Stimulated activated CD8-positive, alpha-beta memory T cell treated with anti-CD3 and anti-CD28 coated beads, Interleukin-15, amount 100 ng/mL, for 24 hours (primary cell): ENCODE data around the gene PLCL2.

ENCODE experiments used
- DNase-seq: peaks from one replicate; pipeline ENCODE4 v3.0.0-alpha.2; 2020; ENCODE audit warnings: low read depth

The PLCL2 gene

DNA sequence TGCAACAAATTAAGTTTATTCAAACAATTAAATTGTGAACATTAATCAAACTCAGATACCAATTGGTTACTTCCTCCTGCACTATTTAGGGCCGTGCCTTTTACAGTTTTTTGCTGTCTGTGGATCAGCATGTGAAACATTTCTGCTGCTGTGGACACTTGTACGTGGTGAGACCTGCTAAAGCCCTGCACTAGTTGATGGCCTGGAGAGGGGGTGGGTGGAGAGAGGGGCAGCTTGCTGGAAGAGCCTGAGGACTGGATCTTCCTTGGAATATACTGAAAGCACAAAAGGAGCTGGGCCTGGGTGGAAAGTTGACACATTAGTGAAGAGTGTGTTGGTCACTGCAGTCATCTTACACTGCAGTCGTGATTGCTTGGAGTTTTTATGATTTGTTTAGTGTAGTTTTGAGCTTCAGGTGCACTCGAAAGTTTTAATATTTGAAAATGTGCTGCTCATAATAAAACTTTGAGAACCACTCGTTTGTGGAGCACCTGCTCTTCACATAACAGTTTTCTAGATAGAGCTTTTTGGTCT, 11.4 kb downstream of the PLCL2 start:
- no peak for DNase-seq

DNA sequence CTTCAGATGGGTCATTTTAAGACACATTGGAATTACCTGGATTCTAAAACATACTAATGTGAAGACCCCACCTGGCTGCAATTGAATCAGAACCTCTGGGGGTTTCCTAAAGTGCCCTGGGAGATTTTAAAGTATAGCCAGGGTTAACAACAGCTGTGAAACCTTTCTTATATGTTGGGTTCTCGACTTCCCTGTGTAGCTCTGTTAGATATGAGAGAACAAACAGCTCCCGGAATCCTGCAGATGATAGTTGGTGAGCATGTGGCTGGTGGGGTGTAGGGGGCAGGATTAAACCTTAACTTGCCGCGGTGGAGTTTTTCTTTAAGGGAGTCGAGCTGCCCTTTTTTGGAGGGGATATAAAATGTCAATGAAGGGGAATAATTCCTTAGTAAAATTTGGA, 12.1 kb downstream of the PLCL2 start:
- DNase-seq = no peak

DNA sequence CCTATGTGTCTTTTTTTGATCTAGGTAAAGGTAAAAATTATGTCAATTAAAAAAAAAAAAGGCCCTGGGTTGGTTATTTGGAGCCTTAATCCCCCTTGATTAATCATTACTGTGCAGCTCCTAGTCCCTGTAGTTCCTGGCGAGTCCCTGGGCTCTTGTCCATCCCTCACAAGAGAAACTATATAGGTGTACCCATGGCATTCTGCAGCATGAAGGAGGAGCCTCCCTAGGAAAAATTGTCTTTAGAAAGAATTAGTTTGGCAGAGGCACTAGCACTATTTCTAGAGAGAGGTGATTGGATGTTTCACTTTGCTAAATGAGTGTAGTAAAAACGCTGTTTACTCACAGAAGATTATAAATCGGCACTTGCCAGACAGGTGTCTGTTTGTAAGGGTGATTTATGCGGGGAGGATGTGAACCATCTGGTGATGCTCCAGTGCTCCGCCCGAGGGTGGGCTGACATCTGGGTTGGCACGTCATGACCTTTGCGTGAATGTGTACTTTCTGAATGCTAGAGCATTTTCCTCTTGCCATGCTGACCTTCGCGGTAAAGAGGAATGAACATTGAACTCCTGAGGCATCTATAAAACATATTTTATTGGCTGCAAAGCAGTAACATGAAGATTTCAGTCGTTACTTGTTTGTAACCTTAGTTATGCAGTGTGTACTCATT, 12.6 kb downstream of the PLCL2 start:
- no peak for DNase-seq

DNA sequence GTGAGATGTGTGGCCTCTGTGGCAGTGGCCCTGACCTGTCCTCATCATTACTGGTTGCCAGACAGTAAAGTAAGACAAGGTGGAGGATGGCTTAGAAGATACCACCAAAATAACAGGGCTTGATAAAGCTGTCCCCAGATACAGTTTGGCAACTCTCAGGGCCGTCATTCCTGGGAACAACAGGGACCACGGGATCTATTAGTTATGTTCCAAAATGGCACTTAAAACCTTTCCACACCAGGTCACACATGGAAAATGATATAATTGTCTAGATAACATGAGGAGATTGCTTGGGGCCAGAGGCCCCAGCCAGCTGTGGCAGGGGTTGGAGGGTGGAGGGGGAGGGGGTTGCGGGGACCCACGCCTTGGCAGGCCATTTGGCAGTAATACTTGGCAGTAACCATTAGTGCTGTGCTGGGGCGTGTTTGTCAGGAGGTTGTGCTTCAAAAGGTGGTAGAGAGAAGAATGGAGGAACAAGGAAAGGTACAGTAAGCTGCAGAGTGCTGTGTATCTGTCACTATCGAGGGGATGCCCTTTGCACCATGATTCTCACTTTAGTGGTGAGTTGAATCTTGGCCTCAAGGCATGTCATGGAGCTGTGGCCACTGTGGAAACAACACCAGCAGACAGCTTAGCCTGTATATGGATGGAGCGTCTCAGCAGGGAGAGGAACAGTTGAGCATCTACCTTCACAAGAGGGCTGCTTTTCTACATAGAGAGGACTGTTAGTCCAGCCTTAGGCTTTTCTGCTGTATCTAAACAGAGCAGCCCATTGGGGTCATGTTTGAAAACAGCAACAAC, 14.0 kb downstream of the PLCL2 start:
- no peak for DNase-seq

DNA sequence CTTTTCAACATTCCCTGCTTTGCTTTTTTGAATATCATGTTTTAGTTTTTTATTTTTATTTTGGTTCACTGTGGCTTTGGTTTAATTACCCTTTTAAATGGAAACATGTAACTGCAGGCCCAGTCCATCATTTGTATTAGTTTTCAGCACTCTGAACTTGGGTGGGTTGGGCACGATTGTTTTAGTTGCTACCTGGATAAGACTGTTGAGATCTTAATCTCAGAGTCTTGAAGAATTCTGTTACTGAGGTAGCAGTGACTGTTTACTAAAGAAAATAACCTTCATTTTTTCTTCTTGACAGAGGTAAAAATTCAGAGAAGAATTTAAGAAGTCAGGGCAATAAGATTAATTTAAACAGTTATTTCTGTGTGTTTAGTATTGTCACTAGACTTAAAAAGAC, 15.2 kb downstream of the PLCL2 start:
- DNase-seq = no peak

DNA sequence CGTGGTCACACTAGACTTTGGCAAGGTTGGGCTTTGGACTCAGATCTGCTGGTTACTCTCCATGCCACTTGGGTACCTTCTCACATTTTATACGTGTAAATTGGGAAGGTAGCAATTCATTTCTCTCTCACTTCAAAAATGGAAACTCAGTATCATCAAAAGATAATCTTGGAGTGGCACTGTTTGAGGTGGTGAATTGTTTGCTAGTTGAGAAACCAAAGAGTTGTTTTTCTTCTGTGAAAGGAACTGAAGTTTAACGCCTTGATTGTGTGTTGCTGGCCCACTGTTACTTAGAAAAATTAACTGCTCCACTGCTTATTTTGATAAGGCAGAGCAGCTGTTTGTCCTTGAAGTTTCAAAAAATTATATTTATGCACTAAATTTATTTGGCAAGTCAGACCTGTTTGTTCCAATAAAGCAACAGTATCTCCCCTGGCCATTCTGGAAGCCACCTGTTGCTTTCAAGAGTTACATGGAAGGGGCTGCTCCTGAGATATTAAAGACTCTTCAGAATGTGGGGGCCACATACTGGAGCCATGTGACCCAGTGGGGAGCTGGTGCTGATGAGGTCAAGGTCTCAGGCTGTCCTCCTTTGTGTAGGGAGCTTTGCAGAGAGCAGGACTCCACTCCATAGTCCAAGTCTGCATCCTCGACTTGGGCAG, 16.2 kb downstream of the PLCL2 start:
- DNase-seq = no peak

DNA sequence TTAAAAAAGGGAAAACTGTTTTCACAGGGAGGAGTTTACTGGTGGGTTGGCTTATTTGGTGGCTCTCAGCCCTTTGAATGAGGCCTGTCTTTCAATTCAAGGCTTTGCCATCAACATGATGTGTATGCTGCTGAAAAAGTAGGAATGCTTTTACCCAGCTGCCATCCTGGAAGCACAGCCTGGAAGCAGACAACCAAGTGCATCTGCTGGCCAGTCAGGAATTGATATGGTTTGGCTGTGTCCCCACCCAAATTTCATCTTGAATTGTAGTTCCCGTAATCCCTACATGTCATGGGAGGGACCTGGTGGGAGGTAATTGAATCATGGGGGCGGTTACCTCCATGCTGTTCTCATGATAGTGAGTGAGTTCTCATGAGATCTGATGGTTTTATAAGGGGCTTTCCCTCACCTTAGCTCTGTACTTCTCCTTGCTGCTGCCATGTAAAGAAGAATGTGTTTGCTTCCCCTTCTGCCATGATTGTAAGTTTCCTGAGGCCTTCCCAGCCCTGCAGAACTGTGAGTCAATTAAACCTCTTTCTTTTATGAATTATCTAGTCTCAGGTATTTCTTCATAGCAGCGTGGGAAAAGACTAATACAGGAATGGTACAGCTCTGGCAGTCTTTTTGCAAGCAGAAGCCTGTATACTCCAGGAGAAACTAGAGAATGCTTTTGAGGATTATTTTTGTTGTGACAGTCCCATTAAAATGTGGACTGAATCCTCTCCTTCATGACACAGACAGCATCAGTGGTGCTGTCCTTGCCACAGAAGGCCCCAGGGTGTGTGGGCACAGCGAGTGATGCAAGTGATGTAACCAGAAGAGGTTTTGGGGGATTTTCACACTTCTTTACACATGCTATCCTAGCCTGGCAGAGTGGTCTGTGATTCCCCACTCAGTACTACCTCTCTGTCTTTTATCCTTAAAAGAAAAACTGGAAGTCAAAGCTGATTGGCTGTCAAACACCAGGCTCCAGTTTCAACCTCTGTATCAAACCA, 20.0 kb downstream of the PLCL2 start:
- no peak for DNase-seq

DNA sequence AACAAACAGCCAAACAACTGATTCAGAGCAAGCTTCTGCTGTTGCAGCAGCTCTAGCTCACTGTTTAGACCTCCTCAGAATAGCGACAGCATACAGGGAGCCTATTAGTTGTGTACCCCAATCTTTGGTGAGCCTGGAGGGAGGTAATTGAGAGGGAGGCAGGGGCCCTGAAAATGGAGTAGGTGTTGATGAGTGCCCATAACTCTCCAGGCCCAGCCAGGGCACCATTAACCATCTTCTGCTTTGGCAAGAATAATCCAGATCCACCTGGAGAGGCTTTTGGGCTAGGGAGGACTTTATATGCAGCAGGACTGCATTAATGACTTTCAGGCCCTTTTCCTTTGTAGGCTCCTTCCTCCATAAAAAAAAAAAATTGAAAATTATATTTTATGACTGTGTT, 20.9 kb downstream of the PLCL2 start:
- no peak for DNase-seq

DNA sequence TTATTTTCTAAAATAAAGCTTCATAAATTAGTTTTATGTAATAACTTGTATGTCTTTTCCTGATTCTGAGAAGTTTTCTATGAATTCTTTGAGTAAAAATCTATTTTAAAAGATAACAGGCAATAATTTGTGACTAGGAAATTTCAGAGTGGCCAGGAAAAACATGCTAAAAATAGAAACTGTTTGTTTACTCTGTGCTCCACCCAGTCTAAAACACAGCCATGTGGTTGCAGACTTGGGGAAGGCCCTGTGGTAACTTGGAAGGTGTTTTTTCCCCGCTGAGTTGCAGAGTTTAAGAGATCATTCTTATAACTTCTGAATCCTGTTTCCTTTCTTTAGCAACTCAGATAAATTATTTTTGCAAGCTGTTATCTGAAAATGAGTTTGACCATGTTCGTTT, 21.9 kb downstream of the PLCL2 start:
- no peak for DNase-seq

DNA sequence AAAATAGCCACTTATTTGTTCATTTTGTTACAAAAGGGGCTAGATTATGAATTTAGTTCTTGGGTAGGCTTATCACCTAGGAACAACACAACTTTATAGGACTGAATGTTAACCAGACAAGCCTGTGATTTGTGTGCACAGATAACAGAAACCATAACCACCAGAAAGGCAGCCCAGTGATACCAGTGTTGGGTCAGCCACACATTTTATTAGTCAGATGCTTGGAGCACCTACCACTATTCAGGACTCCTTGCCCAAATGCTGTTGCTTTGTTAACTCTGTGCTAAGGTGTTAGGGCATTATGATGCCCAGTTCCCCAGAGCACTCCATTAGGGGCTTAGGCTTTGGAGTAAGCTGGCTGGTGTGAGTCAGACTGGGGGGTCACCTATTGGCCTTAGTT, 22.5 kb downstream of the PLCL2 start:
- DNase-seq = no peak

DNA sequence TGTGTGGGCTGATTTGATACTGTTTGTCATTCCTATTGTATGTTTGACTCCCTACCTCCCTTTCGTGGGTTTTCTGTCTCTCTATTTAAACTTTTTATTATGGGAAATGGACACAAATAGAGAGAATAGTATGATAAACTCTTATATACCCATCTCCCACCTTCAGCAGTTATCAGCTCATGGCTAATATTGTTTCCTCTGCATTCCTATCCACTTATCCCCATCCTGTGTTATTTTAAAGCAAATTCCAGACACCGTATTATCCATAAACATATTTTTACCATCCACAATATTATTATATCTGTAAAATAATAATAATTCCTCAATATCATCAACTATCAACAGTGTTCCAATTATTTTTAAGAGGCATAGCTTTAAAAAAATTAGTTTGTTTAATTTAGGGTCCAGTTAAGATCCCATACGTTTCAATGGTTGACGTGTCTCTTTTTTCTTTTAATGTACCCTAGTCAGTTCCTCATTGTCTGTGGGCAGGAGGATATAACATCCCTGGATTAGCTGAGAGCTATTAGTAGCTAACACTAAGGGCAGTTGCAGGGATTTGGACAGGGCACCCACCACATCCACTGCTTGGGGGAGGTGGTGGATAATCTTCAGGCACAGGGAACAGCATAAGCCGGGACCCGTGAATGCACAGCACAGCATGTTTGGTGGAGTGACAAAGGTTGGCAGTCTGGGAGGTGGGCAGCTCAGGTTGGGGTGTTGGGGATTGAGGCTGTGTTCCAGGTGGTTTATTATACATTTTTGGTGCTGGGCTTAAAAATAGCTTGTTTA, 23.5 kb downstream of the PLCL2 start:
- DNase-seq = no peak

DNA sequence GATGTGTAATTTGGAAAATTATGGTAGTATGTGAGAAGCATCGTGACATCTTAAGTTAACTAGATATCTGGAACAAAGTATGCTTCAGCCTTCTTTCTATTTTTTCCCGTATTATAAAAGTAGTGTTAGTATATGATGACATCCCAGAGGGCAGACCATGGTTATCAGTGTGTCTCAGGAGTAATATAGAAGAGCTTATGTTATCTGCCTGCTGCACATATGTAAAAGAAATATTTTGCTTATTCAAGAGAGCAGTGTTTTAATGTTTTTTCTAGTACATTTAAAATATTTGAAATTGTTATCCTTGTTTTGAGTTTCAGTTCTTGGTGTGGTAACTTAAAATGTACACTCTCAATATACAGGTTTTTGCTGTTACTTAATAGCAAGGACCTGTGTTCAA, 24.1 kb downstream of the PLCL2 start:
- no peak for DNase-seq

DNA sequence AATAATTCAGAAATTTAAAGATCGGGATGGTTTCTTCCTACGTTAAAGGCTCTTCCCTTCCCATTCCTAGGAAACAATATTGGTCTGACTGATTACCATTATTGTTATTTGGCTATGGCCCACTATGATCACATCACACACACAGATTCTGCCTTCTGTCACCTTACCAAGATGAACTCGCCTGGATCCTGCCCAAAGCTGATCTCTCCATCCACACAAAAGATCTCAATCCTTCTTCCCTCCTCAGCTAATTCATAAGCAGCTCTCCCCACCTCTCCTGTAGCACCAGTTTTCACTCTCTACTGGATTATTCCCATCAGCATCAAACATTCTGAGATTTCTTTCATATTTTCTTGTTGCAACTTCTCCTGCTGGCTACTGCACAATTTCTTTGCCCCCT, 25.0 kb downstream of the PLCL2 start:
- no peak for DNase-seq

DNA sequence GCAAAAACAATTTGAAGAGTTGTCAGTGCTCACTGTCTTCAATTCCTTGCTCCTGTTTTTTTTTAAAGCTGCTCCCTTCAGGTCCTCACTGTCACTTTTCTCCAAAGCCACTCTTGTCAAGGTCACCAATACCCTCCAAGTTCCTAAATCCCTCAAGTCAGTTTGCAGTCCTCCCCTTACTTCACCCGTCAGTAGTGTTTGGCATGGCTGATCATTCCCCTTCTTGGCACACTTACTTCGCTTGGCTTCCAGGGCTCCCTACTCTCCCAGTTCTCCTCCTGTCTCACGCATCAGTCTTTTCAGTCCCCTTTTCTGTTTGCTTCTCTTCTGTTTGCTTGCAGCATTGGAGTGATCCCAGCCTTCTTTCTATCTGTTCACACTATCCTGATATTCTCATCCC, 25.5 kb downstream of the PLCL2 start:
- no peak for DNase-seq

DNA sequence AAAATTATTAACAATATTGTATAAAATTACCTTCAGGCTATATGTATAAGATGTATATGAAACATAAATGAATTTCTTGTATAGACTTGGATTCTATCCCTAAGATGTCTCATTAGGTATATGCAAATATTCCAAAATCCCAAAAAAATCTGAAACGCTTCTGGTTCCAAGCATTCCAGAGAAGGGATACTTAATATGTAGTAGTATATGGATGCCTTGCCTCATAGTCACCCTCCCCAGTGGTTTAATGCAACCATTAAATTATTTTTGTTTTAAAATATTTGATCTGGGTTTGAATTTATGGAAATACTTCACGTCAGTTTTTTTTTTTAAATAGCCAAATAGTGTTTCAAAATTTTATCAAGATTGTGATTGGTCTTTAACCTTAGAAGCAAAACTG, 27.2 kb downstream of the PLCL2 start:
- no peak for DNase-seq

DNA sequence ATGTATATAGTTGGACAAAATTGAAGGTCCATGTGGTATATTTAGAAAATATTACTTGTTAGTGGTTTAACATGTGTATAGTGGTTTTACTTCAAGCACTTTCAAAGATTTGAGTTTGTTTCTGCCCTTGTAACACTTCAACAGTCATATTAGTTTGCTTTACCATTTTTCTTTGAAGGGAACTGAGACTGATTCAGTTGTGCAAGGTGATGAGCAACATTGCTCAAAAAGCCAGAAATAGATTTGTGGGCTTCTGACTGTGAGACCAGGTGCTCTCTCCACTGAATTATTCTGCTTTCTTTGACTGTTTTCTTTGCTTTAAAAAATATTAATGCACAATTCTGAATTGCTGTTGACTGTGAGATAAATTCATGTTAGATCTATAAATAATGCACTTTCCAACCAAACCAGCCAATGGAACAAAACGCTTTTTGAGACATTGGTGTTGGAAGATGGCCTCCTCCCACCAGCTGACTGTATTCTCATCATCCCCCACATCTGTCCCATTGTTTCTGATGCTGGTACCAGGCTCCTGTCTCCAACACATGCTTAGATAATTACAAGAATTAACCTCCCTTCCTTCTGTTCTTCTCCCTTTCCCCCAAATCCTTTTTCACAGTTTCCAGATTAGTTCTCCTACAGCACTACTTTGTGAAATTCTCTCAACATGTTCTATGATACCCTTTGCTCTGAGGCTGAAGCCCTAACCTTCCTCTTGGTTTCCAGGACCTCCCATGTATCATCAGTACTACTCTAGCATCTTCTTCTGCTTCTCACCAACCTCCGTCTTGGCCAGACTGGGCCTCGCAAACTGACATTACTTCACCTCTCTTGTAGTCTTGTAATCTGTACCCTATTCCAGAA, 27.9 kb downstream of the PLCL2 start:
- DNase-seq = no peak

DNA sequence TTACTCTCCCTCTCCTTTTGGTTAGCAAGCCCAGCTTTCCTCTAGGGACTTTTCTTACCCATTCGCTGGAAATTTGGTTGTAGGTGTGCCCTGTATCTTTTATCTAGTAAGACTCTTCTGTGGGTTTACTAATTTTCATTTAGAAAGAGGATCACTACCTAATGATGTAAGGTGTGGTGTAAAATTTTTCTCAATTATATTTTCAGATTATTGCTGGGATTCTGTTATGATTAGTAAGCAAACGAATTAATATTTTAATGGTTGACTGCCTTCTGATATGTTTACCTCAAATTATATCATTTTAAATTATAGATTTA, 28.5 kb downstream of the PLCL2 start:
- DNase-seq = no peak

DNA sequence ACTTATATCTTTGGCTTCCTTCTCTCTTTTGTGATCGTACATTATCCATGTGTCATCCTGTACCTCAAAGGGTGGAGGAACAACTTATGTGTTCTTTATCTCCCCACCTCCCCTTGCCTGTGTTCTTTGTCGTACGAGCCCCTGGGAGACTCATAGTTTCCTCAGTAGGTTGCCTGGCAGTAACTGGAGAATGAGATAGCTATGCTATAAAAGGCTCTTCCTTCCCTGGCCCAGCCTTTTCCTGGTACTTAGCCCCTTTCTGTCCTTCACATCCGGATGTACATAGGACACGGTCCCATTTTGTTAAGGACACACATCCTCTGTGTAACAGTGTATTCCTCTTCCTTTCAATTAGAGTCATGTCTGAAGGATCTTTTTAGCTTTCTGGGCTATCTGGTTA, 32.1 kb downstream of the PLCL2 start:
- no peak for DNase-seq

DNA sequence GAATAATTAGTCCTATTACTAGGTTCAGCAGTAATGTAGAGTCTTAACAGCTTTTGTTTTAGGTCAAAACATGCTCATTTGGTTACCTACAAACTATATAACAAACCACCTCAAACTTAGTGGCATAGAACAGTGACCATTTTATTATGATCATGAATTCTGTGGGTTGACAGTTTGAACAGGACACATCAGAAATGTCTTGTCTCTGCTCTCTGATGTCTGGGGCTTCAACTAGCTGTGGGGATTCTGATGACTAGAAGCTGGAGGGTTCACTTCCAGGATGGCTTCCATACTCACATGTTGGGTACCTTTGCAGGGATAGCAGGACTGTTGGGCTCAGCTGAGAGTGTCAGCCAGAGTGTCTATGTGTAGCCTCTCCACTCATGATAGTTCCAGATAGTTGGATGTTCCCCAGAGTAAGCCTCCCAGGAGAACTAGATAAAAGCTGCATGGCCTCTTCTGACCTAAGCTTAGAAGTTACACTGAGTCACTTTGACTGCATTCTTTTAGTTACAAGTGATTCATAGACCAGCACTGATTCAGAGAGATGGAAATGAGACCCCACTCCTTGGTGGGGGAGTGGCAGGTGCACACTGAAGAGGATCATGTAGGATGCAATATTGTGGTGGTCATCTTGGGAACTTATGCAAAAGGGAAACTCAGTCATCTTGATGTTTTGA, 32.6 kb downstream of the PLCL2 start:
- DNase-seq = no peak
